Esophagus muscularis mucosa (tissue), 3 donors: ENCODE data around the gene CRABP2.

Experiments used
- POLR2A ChIP-seq: fragments of 450-650 bp; IDR thresholded peaks from one replicate; pipeline ENCODE4 v1.6.1; 2017; ENCODE audit warnings: antibody characterized with exemption, moderate library complexity, mild to moderate bottlenecking, low read depth
- TF ChIP-seq, protein P1 (sequence below), 3 experiments: fragments of 200-600 bp in 2 of 3; fragments of 450-650 bp in 1 of 3; sonication (generic) in 2 of 3; IDR thresholded peaks; one replicate each; pipeline ENCODE4 v1.5.1; 2017 to 2019; ENCODE audit warnings: antibody characterized with exemption in 3 of 3, mild to moderate bottlenecking in 2 of 3, moderate library complexity in 1 of 3

DNA sequence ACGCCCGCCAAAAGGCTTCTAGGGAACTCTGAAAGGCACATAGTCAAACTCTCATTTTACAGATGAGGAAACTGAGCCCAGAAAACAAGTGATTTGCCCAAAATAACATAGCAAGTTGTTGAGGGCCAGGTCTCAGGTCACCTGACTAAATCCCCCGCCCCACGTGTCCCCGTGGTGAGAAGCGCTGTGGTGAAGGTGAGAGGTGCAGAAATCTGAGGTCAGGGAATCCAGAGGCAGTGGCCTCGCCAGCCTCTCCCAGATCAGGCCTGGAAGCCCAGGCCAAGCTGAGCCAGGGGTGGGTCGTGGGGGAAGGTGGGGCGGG, 41.0 kb upstream of the CRABP2 start:
- TF ChIP-seq, protein P1, sequence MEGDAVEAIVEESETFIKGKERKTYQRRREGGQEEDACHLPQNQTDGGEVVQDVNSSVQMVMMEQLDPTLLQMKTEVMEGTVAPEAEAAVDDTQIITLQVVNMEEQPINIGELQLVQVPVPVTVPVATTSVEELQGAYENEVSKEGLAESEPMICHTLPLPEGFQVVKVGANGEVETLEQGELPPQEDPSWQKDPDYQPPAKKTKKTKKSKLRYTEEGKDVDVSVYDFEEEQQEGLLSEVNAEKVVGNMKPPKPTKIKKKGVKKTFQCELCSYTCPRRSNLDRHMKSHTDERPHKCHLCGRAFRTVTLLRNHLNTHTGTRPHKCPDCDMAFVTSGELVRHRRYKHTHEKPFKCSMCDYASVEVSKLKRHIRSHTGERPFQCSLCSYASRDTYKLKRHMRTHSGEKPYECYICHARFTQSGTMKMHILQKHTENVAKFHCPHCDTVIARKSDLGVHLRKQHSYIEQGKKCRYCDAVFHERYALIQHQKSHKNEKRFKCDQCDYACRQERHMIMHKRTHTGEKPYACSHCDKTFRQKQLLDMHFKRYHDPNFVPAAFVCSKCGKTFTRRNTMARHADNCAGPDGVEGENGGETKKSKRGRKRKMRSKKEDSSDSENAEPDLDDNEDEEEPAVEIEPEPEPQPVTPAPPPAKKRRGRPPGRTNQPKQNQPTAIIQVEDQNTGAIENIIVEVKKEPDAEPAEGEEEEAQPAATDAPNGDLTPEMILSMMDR (IDR thresholded peaks at IDR 0.05): no peak
- no peak for TF ChIP-seq POLR2A
